SW 1271 (cell line): ENCODE measurements around the gene TM9SF4.

ENCODE experiments used
- DNase-seq, 2 experiments: peaks; one replicate each; lab custom pipeline; 2025; lab: John Stamatoyannopoulos, UW

The TM9SF4 gene

GRCh38 chr20:32109392-32110172 is at the start of gene TM9SF4:
TSS of gene TM9SF4 (plus strand) at chr20:32109714. CDS start at chr20:32109741, 27 bp downstream.
- peak; percentile 95 to 98 for DNase-seq

- DNase-seq: no peak
Measured at GRCh38 chr20:32062776-32063170, 46.7 kb upstream of the TM9SF4 start.

- no peak for DNase-seq
Measured at GRCh38 chr20:32063695-32064094, 45.8 kb upstream of the TM9SF4 start.

- no peak for DNase-seq
Measured at GRCh38 chr20:32064667-32065066, 44.8 kb upstream of the TM9SF4 start.

- no peak for DNase-seq
Measured at GRCh38 chr20:32067234-32067821, 42.2 kb upstream of the TM9SF4 start.

GRCh38 chr20:32068174-32068573 is 41.3 kb upstream of the TM9SF4 start:
- no peak for DNase-seq

- no peak for DNase-seq
Measured at GRCh38 chr20:32069711-32070110, 39.8 kb upstream of the TM9SF4 start.

GRCh38 chr20:32070282-32070681 is 39.2 kb upstream of the TM9SF4 start:
- DNase-seq: no peak

- no peak for DNase-seq
Measured at GRCh38 chr20:32070690-32071213, 38.8 kb upstream of the TM9SF4 start.

GRCh38 chr20:32071395-32072167 is 37.9 kb upstream of the TM9SF4 start:
- no peak for DNase-seq

GRCh38 chr20:32072168-32072750 is 37.3 kb upstream of the TM9SF4 start:
- peak in 1 of 2 experiments; percentile 26 for DNase-seq

- DNase-seq: no peak
Measured at GRCh38 chr20:32075534-32075933, 34.0 kb upstream of the TM9SF4 start.

- no peak for DNase-seq
Measured at GRCh38 chr20:32077190-32077589, 32.3 kb upstream of the TM9SF4 start.

- no peak for DNase-seq
Measured at GRCh38 chr20:32078322-32078721, 31.2 kb upstream of the TM9SF4 start.

GRCh38 chr20:32078791-32079190 is 30.7 kb upstream of the TM9SF4 start:
- no peak for DNase-seq

GRCh38 chr20:32079655-32080109 is 29.8 kb upstream of the TM9SF4 start:
- no peak for DNase-seq

- no peak for DNase-seq
Measured at GRCh38 chr20:32080783-32081182, 28.7 kb upstream of the TM9SF4 start.

- no peak for DNase-seq
Measured at GRCh38 chr20:32083469-32083868, 26.0 kb upstream of the TM9SF4 start.

GRCh38 chr20:32087070-32087469 is 22.4 kb upstream of the TM9SF4 start:
- DNase-seq: no peak

- no peak for DNase-seq
Measured at GRCh38 chr20:32088759-32089158, 20.8 kb upstream of the TM9SF4 start.

GRCh38 chr20:32089637-32090362 is 19.7 kb upstream of the TM9SF4 start:
- DNase-seq: no peak
